ENCODE measurements around the gene SKAP1.

SKAP1 gene

DNA sequence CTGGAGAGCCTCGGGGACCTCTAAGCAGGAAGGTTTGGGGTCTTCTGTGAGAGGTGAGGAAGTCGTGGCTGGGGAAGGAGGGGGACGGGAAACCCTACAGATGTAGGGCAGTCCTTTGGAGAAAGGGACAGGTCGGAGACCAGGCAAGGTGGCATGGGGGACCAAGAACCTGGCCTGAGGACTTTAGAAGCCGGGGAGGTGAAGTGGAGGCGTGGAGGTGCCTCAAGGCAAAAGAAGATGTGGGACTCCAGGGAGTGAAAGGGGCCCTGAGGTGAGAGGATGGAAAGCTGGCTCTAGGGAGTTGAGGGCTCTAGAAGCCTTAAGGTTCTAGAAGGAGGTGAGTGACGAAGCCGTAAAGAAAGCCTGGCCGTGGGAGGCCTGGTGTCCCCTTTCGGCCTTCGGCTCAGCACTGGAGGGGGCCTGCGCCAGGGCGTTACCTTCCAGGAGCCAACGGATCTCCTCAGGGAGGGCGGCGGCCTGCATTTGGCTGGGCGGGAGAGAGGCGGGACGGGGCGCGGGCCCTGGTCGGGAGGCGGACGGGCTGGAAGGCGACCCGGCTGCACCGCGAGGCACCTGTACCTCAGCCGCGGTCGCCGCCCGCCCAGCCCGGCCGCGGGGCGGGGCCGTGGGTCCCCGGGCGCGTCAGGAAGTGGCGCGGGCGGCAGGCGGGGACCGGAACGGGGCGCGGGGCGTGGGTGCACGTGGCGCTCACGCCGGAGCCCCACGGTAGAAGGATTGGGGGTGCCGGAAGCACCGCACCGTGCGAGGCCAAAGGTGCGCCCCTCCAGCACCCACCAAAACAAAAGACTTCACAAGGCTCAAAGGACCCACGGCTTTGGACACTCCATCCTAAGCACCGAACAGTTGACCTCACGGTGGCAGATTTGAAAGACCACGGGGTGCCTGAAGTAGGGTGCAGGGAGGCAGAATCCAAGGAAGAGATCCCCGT lies at the start of gene SKAP1:
TSS of gene SKAP1 (minus strand) at position 577 of the 949 bp plus-strand sequence.
- Mint-ChIP-seq H3K36me3 (ENCODE audit: low read depth) (no peaks in the 10 kb centered on the region), H3K27ac (no peak within 1 kb of the TSS), H3K9me3 (peaks cover 2% of the 10 kb centered on the region), H3K4me1 (peaks cover 65% of the 10 kb centered on the region), H3K4me3 (peak within 1 kb of the TSS; percentile 64), H3K27me3 (ENCODE audit: low read depth, poor library complexity) (peaks cover 50% of the 10 kb centered on the region)
- peak; percentile 56 for DNase-seq
- TF ChIP-seq, protein P1, sequence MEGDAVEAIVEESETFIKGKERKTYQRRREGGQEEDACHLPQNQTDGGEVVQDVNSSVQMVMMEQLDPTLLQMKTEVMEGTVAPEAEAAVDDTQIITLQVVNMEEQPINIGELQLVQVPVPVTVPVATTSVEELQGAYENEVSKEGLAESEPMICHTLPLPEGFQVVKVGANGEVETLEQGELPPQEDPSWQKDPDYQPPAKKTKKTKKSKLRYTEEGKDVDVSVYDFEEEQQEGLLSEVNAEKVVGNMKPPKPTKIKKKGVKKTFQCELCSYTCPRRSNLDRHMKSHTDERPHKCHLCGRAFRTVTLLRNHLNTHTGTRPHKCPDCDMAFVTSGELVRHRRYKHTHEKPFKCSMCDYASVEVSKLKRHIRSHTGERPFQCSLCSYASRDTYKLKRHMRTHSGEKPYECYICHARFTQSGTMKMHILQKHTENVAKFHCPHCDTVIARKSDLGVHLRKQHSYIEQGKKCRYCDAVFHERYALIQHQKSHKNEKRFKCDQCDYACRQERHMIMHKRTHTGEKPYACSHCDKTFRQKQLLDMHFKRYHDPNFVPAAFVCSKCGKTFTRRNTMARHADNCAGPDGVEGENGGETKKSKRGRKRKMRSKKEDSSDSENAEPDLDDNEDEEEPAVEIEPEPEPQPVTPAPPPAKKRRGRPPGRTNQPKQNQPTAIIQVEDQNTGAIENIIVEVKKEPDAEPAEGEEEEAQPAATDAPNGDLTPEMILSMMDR (IDR thresholded peaks at IDR 0.05): no peak

DNA sequence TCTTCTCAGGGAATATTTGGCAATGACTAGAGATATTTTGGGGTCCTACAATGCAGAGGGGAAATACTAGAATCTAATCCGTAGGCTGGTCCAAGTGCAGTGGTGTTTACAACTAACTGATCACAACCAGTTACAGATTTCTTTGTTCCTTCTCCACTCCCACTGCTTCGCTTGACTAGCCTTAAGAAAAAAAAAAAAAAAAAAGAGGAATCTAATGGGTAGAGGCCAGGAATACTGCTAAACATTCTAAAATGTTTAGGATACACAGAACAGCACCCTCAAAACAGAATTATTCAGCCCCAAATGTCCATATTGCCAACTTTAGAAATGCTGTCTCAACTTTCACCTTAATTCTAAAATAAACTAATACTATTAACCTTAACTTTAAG lies 49.0 kb upstream of the SKAP1 start:
- TF ChIP-seq, protein P1 (IDR thresholded peaks at IDR 0.05): no peak
- Mint-ChIP-seq H3K27me3 (ENCODE audit: low read depth, poor library complexity) (peaks cover 16% of the 10 kb centered on the region), H3K4me1 (peaks cover 73% of the 10 kb centered on the region), H3K27ac (peak overlapping the region; percentile 82), H3K36me3 (ENCODE audit: low read depth) (no peaks in the 10 kb centered on the region), H3K4me3 (peak overlapping the region; percentile 41), H3K9me3 (no peaks in the 10 kb centered on the region)
- DNase-seq: no peak

DNA sequence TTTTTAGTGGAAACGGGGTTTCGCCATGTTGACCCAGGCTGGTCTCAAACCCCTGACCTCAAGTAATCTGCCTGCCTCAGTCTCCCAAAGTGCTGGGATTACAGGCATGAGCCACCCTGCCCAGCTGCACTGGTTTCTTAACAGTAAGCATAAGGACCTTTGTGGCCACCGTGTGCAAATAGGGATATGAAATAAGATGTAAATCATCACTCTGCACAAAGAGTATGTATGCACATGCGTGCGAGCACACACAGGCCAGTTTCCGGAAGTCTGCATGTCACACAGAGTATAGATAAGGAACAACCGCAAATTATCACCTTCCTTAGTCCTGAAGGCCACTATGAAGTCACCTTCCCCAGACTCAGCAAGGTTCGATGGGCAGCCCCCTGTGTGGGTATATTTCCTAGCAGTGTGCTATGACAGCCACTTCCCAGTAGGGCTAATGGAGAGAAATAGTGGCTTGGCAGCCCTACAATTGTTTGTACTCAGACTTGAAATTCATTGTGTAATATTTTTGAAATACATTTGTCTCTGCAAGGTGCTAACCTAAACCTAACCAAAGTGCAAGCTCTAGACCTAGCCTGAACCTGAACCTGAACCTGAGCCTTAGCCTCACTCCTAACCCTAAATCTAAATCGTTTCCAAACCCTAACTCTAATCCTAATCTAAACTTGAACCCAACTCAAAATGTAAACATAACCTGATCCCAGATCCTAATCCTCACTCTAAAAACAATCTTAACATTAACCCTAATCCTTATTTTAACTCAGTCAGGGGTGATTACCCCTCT lies 48.4 kb upstream of the SKAP1 start:
- H3K36me3 Mint-ChIP-seq (ENCODE audit: low read depth): no peaks in the 10 kb centered on the region
- H3K9me3 Mint-ChIP-seq: no peaks in the 10 kb centered on the region
- DNase-seq: no peak
- peak overlapping the region; percentile 82 for H3K27ac Mint-ChIP-seq
- H3K4me1 Mint-ChIP-seq: peaks cover 73% of the 10 kb centered on the region
- H3K27me3 Mint-ChIP-seq (ENCODE audit: low read depth, poor library complexity): peaks cover 16% of the 10 kb centered on the region
- H3K4me3 Mint-ChIP-seq: peak overlapping the region; percentile 42
- TF ChIP-seq, protein P1 (IDR thresholded peaks at IDR 0.05): no peak

DNA sequence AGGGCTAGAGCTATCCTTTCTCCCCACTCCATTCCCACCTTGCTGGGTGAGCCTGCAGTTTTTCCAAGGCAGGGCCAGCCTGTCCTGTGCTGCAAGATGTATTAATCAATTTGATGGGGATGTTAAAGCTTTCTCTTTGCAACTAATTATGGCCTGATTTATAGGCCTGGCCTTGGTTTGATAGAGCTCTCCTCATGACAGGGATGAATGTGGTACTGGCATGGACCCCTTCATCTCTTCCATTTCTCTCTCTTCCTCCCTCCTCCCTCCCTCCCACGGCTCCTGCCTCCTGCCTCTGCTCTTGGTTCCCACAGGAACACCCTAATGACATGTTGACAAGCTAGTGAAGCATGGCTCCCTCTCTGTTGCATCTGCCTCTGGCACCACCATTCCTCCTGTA lies 47.2 kb upstream of the SKAP1 start:
- peak overlapping the region; percentile 83 for H3K27ac Mint-ChIP-seq
- H3K27me3 Mint-ChIP-seq (ENCODE audit: low read depth, poor library complexity): peaks cover 11% of the 10 kb centered on the region
- peak overlapping the region; percentile 61 for H3K4me3 Mint-ChIP-seq
- H3K4me1 Mint-ChIP-seq: peaks cover 74% of the 10 kb centered on the region
- peak; percentile 63 for DNase-seq
- H3K36me3 Mint-ChIP-seq (ENCODE audit: low read depth): no peaks in the 10 kb centered on the region
- H3K9me3 Mint-ChIP-seq: no peaks in the 10 kb centered on the region
- TF ChIP-seq, protein P1 (IDR thresholded peaks at IDR 0.05): no peak

- DNase-seq: peak; percentile 56
- TF ChIP-seq, protein P1 (IDR thresholded peaks at IDR 0.05): no peak
- Mint-ChIP-seq H3K27ac (peak overlapping the region; percentile 96), H3K4me1 (peaks cover 77% of the 10 kb centered on the region), H3K4me3 (peak overlapping the region; percentile 36), H3K36me3 (ENCODE audit: low read depth) (no peaks in the 10 kb centered on the region), H3K27me3 (ENCODE audit: low read depth, poor library complexity) (peaks cover 11% of the 10 kb centered on the region), H3K9me3 (no peaks in the 10 kb centered on the region)
Observed at GRCh38 chr17:48472411-48473281, 42.6 kb upstream of the SKAP1 start.

Data from nephron progenitor cell (in vitro differentiated cells).